ENCODE data around the gene B3GNT4.

DNA sequence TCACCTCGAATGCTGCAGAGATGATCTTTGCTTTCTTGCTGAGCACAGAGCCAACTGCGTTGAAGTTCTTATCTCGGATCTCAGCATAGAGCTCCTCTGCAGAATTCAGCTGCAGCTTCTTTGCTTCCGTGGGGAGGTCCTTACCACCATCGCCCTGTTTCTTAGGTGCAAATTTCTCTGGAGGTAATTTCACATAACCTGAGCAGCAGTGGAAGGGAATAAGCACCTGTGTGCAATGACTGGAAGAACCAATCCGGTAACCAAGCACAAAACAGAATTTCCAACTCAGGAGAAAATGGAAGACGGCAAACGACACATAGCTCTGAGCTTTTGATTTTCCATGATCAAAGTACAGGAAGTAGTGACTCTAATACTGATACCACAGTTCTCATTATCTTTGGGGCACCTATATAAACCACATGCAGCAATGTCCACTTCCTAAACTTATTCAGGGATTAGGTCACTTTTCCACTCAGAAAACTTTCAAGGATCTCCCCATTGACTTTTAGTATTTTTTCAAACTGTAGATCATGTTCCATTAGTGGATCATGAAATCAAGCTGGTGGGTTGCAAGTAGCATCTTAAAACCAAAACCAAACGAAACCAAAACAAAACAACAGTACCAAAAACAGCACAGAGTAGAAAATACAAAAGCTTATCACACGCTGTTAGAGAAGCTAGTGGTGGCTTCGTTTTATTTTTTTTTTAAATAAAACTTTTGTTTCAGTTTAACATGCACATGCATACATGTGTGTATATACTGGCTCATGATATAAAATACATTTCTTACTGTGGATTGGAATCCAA, 41.3 kb downstream of the B3GNT4 start:
- TF ChIP-seq, protein P1, sequence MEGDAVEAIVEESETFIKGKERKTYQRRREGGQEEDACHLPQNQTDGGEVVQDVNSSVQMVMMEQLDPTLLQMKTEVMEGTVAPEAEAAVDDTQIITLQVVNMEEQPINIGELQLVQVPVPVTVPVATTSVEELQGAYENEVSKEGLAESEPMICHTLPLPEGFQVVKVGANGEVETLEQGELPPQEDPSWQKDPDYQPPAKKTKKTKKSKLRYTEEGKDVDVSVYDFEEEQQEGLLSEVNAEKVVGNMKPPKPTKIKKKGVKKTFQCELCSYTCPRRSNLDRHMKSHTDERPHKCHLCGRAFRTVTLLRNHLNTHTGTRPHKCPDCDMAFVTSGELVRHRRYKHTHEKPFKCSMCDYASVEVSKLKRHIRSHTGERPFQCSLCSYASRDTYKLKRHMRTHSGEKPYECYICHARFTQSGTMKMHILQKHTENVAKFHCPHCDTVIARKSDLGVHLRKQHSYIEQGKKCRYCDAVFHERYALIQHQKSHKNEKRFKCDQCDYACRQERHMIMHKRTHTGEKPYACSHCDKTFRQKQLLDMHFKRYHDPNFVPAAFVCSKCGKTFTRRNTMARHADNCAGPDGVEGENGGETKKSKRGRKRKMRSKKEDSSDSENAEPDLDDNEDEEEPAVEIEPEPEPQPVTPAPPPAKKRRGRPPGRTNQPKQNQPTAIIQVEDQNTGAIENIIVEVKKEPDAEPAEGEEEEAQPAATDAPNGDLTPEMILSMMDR (IDR thresholded peaks at IDR 0.05; ENCODE audit: low read length): no peak
- TF ChIP-seq EZH2 (IDR thresholded peaks at IDR 0.05; ENCODE audit: borderline replicate concordance, low read length): no peak

All from OCI-LY1 (cell line).